ENCODE results near the gene CACNB2.
"Not testable (repeated sequence)": the region's sequence is repeated elsewhere in the genome, so short reads cannot be mapped to it uniquely, and the experiment has no call there.

CACNB2 gene

DNA sequence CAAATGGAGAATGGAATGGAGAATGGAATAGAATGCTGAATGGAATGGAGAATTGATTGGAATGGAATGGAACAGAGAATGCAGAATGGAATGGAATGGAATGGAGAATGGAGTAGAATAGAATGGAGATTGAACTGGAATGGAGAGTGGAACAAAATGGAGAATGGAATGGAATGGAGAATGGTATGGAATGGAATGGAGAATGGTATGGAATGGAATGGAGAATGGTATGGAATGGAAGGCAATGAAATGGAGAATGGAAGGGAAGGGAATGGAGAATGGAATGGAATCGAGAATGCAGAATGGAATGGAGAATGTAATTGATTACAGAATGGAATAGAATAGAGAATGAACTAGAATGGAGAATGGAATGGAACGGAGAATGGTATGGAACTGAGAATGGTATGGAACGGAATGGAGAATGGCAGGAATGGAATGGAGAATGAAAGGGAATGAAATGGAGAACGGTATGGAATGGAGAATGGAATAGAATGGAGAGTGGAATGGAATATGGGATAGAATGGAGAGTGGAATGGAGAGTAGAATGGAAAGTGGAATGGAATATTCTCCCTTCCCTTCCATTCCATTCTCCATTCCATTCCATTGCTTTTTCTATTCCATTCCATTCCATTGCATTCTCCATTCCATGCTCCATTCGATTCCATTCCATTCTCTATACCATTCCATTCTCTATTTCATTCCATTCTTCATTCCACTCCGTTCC, 422.9 kb downstream of the CACNB2 start:
- no peaks in the 10 kb centered on the region for H3K4me1 Mint-ChIP-seq
- H3K36me3 Mint-ChIP-seq (ENCODE audit: low read depth), result no peaks in the 10 kb centered on the region
- H3K27ac Mint-ChIP-seq, result no peak overlapping the region
- H3K27me3 Mint-ChIP-seq (ENCODE audit: low read depth, poor library complexity), result no peaks in the 10 kb centered on the region
- no peak overlapping the region for H3K4me3 Mint-ChIP-seq
- no peak for DNase-seq
- H3K9me3 Mint-ChIP-seq, result no peaks in the 10 kb centered on the region
- TF ChIP-seq, protein P1, sequence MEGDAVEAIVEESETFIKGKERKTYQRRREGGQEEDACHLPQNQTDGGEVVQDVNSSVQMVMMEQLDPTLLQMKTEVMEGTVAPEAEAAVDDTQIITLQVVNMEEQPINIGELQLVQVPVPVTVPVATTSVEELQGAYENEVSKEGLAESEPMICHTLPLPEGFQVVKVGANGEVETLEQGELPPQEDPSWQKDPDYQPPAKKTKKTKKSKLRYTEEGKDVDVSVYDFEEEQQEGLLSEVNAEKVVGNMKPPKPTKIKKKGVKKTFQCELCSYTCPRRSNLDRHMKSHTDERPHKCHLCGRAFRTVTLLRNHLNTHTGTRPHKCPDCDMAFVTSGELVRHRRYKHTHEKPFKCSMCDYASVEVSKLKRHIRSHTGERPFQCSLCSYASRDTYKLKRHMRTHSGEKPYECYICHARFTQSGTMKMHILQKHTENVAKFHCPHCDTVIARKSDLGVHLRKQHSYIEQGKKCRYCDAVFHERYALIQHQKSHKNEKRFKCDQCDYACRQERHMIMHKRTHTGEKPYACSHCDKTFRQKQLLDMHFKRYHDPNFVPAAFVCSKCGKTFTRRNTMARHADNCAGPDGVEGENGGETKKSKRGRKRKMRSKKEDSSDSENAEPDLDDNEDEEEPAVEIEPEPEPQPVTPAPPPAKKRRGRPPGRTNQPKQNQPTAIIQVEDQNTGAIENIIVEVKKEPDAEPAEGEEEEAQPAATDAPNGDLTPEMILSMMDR (IDR thresholded peaks at IDR 0.05), result no peak

DNA sequence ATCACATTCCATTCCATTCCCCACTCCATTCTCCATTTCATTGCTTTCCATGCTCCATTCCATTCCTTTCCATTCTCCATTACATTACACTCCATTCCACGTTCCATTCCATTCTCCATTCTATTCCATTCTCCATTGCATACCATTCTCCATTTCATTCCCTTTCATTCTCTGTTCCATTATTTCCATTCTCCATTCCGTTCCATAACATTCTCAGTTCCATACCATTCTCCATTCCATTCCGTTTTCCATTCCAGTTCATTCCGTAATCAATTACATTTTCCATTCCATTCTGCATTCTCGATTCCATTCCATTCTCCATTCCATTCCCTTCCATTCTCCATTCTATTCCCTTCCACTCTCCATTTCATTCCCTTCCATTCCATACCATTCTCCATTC, 424.8 kb downstream of the CACNB2 start:
- no peak for DNase-seq
- Mint-ChIP-seq H3K4me1 (no peaks in the 10 kb centered on the region), H3K27me3 (ENCODE audit: low read depth, poor library complexity) (no peaks in the 10 kb centered on the region), H3K9me3 (no peaks in the 10 kb centered on the region), H3K27ac (no peak overlapping the region), H3K4me3 (no peak overlapping the region), H3K36me3 (ENCODE audit: low read depth) (no peaks in the 10 kb centered on the region)
- TF ChIP-seq, protein P1 (IDR thresholded peaks at IDR 0.05), result no peak

DNA sequence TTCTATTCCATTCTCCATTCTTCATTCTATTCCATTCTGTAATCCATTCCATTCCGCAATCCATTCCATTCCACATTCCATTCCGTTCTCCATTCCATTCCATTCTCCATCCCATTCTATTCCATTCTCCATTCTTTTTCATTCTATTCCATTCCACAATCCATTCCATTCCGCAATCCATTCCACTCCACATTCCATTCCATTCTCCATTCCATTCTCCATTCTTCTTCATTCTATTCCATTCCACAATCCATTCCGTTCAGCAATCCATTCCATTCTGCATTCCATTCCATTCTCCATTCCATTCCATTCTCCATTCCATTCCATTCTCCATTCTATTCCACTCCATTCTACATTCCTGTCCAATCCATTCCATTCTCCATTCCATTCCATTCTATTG, 426.0 kb downstream of the CACNB2 start:
- H3K4me3 Mint-ChIP-seq, result no peak overlapping the region
- no peaks in the 10 kb centered on the region for H3K27me3 Mint-ChIP-seq (ENCODE audit: low read depth, poor library complexity)
- no peaks in the 10 kb centered on the region for H3K9me3 Mint-ChIP-seq
- TF ChIP-seq, protein P1 (IDR thresholded peaks at IDR 0.05), result no peak
- no peaks in the 10 kb centered on the region for H3K4me1 Mint-ChIP-seq
- no peak overlapping the region for H3K27ac Mint-ChIP-seq
- no peak for DNase-seq
- no peaks in the 10 kb centered on the region for H3K36me3 Mint-ChIP-seq (ENCODE audit: low read depth)

DNA sequence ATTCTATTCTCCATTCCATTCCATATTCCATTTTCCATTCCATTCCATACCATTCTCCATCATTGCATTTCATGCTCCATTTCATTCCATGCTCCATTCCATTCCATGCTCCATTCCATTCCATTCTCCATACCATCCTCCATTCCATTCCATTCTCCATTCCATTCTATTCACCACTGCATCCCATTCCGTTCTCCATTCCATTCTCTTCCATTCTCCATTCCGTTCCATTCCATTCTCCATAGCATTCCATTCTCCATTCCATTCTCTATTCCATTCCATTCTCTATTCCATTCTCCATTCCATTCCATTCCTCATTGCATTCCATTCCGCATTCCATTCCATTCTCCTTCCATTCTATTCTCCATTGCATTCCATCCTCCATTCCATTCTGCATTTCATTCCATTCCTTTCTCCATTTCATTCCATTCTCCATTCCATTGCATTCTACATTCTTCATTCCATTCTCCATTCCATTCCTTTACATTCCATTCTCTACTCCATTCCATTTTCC, 427.2 kb downstream of the CACNB2 start:
- no peaks in the 10 kb centered on the region for H3K36me3 Mint-ChIP-seq (ENCODE audit: low read depth)
- no peaks in the 10 kb centered on the region for H3K9me3 Mint-ChIP-seq
- TF ChIP-seq, protein P1 (IDR thresholded peaks at IDR 0.05), result no peak
- H3K27ac Mint-ChIP-seq, result no peak overlapping the region
- no peak for DNase-seq
- no peak overlapping the region for H3K4me3 Mint-ChIP-seq
- no peaks in the 10 kb centered on the region for H3K27me3 Mint-ChIP-seq (ENCODE audit: low read depth, poor library complexity)
- H3K4me1 Mint-ChIP-seq, result no peaks in the 10 kb centered on the region

DNA sequence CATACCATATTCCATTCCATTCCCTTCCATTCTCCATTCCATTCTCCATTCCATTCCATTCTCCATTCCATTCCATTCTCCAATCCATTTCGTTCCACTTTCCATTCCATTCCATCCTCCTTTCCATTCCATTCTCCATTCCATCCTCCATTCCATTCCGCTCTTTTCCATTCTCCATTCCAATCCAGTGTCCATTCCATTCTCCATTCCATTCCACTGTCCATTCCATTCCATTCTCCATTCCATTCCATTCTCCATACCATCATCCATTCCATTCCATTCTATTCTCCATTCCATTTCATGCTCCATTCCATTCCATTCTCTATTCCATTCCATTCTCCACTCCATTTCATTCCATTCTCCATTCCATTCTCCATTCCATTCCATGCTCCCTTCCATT, 430.2 kb downstream of the CACNB2 start:
- H3K9me3 Mint-ChIP-seq; H3K27ac Mint-ChIP-seq; H3K4me1 Mint-ChIP-seq; H3K36me3 Mint-ChIP-seq (ENCODE audit: low read depth); H3K4me3 Mint-ChIP-seq; DNase-seq; H3K27me3 Mint-ChIP-seq (ENCODE audit: low read depth, poor library complexity): not testable (repeated sequence)

DNA sequence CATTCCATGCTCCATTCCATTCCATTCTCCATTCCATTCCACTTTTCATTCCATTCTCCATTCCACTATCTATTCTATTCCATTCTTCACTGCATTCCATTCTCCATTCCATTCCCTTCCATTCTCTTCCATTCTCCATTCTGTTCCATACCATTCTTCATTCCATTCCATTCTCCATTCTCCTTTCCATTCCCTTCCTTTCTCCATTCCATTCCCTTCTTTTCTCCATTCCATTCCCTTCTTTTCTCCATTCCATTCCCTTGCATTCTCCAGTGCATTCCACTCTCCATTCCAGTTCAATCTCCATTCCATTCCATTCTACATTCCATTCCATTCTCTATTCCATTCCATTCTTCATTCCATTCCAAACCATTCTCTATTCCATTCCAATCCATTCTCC, 430.9 kb downstream of the CACNB2 start:
- no peaks in the 10 kb centered on the region for H3K36me3 Mint-ChIP-seq (ENCODE audit: low read depth)
- no peak overlapping the region for H3K27ac Mint-ChIP-seq
- H3K4me1 Mint-ChIP-seq, result no peaks in the 10 kb centered on the region
- H3K27me3 Mint-ChIP-seq (ENCODE audit: low read depth, poor library complexity), result no peaks in the 10 kb centered on the region
- no peak for DNase-seq
- TF ChIP-seq, protein P1 (IDR thresholded peaks at IDR 0.05), result no peak
- peaks cover 8% of the 10 kb centered on the region for H3K9me3 Mint-ChIP-seq
- no peak overlapping the region for H3K4me3 Mint-ChIP-seq
